GM23338 (cell line): ENCODE results near the gene PTPRR.

ENCODE experiments used
- EZH2 ChIP-seq: fragments of 200-600 bp; sonication (generic); IDR thresholded peaks from one replicate; pipeline ENCODE4 v1.8.0; 2017; ENCODE audit warnings: antibody characterized with exemption, mild to moderate bottlenecking, low read depth; ENCODE audit not compliant: unreplicated experiment
- TF ChIP-seq, protein P1 (sequence below), 2 experiments: fragments of 200-600 bp in 1 of 2; sonication (generic) in 1 of 2; conservative IDR thresholded peaks; 2 replicates each; pipeline versions ENCODE4 v1.5.1 to v1.6.1; 2016 to 2017; ENCODE audit warnings: antibody characterized with exemption in 2 of 2, low read depth in 2 of 2, mild to moderate bottlenecking in 2 of 2, moderate library complexity in 1 of 2

DNA sequence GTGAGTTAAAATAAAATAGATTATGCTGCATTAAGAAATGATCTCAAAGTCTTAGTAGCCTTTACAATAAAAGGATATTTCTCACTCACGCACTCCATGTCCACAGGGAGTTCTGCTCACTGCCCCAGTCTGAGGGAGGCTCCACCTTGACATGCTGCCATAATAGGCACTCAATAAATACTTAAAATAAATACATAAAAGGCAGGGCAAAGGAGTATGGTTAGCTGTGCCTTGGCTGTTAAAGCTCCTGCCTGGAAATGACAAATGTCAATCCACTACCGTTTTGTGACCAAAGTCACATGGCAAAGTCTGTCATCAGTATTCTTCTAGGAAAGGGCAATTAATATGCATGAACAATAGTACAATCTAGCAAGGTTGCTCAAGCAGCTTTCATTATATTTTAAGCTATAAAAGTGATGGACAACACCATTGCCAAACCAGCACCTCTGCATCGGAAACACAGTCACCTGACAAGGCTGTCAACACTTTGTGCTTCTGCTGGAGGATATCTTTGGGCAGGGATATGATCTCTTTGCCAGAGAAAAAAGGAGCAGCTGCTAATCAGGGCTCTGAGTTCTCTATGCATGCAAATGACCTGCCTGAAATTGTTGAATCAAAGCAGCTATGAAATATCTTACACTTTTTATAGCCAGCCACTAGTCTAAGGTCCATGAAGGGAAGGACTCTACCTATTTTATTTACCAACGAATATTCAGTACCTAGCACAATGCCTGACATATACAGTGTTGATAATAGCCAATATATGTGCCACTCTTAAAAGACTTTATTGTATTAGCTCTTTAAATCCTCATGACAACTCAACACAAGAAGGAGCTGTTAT is 90.1 kb downstream of the PTPRR start:
- TF ChIP-seq EZH2: no peak
- TF ChIP-seq, protein P1, sequence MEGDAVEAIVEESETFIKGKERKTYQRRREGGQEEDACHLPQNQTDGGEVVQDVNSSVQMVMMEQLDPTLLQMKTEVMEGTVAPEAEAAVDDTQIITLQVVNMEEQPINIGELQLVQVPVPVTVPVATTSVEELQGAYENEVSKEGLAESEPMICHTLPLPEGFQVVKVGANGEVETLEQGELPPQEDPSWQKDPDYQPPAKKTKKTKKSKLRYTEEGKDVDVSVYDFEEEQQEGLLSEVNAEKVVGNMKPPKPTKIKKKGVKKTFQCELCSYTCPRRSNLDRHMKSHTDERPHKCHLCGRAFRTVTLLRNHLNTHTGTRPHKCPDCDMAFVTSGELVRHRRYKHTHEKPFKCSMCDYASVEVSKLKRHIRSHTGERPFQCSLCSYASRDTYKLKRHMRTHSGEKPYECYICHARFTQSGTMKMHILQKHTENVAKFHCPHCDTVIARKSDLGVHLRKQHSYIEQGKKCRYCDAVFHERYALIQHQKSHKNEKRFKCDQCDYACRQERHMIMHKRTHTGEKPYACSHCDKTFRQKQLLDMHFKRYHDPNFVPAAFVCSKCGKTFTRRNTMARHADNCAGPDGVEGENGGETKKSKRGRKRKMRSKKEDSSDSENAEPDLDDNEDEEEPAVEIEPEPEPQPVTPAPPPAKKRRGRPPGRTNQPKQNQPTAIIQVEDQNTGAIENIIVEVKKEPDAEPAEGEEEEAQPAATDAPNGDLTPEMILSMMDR (conservative IDR thresholded peaks at IDR 0.05; ENCODE audit: low read depth in 2 of 2): no peak
